GM18499 (cell line): ENCODE data around the gene PAFAH2.

ENCODE experiments used
- ATAC-seq: cut with Tn5 transposase; IDR thresholded peaks from one replicate; pipeline ENCODE4 v1.9.1; 2021; ENCODE audit warnings: moderate number of reproducible peaks; ENCODE audit not compliant: insufficient read depth, unreplicated experiment

Gene PAFAH2

DNA sequence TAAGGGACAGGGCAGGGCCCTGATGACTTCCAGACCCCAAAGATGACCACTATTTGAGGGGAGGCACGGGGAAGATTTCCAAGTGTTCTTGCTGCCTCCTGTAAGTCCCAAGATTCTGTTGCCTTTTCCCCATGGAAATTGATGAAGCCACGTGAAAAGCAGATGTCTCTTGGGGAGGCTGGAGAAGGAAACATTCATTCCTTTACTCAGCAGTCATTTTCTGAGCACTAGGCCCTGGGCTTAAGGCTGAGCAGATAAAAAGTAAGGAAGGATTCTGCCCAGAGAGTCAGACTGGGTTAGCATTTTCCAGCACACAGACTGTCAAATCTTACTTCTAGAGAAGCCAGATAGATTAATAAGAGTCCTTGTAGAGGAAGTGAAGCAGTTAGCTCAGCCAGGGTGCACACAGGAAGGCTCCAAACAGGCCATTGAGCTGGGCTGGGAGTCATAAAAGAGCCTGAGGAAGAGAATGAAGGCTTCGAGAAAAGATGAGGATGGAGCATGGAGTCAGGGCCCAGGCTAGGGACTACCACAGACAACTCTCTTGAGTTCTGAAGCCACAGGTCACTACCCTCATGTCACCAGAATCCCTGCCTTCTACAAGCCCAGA is 33.9 kb upstream of the PAFAH2 start:
- no peak for ATAC-seq

GRCh38 chr1:26031196-26031595 is 33.3 kb upstream of the PAFAH2 start:
- no peak for ATAC-seq

- ATAC-seq = no peak
Measured at GRCh38 chr1:26029864-26030481, 32.1 kb upstream of the PAFAH2 start.

DNA sequence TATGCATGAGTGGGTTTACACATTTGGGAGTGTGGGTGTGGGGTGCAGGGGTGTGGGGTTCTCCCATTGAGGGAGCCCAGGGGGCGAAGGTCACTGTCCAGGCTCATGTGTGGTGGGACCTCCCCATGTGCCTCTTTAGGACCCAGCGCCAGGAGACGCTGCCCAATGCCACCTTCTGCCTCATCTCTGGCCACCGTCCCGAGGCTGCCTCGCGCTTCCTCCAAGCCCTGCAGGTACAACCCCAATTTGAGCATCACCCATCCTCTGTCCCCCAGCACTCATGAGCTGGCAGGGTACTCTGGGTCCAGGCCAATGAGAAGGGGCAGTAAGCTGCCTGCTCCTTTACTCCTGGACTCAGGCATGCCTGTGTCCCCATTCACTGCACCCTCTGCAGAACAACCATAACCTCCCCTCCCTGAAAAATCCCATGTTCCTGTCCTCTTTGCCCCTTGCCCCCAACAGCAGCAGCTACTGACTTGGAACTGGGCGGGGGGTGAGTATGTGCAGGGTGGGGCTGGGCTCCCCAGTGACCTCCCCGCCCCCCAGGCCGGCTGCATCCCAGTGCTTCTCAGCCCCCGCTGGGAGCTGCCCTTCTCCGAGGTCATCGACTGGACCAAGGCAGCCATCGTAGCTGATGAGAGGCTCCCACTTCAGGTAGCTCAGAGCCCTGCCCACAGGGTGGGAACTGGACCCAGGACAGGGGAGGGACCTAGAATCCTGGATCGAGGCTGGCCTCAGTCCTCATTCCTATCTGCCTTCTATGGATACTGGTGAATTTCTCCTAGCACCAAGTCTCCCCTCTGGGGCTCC is 31.4 kb upstream of the PAFAH2 start:
- ATAC-seq = no peak

- ATAC-seq = no peak
Measured at GRCh38 chr1:26028490-26028980, 30.7 kb upstream of the PAFAH2 start.

DNA sequence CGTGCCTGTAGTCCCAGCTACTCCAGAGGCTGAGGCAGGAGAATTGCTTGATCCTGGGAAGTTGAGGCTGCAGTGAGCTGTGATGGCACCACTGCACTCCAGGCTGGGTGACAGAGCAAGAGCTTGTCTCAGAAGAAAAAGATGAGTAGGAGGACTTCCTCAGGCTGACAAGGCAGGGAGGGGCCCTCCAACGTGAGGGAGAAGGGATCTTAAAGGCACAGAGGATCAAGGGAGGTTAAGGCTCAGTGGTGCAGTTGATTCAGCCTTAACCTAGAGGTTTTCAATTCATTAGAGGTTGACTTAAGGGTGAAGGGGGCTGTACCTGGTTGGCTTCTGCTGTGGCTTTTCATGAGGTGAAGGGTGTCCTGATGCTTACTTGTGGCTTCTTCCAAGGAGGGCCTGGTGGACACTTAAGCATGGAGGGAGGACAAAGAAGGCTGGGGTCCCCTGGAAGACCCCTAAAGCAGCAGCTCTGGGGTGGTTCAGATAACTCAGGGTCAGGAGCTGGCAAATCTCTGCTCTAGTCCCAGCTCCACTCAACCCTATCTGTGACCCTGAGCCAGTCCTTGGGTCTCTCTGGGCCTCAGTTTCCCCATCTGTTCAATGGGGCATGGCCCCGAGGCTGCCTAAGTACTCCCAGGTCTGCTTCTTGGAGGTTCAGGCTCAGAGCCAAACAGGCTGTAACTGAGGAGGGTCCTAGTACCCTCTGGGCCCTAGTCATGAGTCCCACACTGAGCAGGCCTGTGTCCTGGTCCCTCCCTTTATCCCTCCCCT is 30.0 kb upstream of the PAFAH2 start:
- ATAC-seq = no peak

GRCh38 chr1:26025517-26025916 is 27.7 kb upstream of the PAFAH2 start:
- ATAC-seq = no peak

GRCh38 chr1:26025060-26025459 is 27.2 kb upstream of the PAFAH2 start:
- no peak for ATAC-seq

DNA sequence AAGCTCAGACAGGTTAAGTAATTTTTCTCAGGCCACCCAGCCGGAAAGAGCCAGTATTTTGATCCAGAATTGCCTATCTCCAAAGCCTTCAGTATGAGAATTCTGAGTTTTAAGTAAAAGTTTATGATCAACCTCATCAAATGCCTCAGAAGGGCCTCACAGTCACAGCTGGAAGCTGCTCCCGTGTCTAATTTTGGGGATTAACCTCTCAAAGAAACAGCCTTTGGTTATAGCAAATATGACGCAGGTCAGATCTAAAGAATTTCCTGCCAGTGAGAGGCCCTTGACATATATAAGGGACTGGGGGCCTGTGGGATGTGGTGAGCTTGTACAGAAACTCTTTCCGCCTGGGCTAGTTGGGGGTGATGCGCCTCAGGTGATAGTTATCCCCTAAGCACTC is 26.0 kb upstream of the PAFAH2 start:
- no peak for ATAC-seq

DNA sequence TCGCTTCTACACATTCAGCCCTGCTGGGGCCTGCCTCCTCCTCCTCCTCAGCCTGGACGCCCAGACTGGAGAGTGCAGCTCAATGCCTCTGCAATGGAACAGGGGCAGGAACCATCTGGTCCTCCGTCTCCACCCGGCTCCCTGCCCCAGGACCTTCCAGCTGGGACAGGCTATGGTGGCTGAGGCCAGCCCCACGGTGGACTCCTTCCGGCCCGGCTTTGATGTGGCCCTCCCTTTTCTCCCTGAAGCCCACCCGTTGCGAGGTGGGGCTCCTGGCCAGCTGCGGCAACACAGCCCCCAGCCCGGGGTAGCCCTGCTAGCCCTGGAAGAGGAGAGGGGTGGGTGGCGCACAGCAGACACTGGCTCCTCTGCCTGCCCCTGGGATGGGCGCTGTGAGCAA is 25.1 kb upstream of the PAFAH2 start:
- no peak for ATAC-seq

DNA sequence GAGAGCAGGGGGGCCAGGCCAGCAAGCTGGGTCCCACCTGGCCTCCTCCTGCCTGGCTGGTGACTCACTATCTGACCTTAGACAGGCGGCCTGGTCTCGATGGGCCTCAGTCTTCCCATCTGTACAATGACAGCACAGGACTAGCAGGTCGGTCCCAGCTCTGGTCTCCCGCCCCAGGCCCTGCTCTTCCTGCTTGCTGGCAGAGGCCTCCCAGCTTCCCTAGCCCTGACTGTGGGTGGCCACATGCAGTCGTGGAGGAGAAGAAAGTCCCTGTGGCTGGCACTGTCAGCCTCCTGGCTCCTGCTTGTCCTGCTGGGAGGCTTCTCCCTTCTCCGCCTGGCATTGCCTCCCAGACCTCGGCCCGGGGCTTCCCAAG is 24.5 kb upstream of the PAFAH2 start:
- ATAC-seq = no peak

GRCh38 chr1:26021647-26022403 is 24.0 kb upstream of the PAFAH2 start, which contains the start of gene EXTL1:
EXTL1 (plus strand) TSS chr1:26021775; CDS start chr1:26022647, 872 bp downstream.
- no peak for ATAC-seq

GRCh38 chr1:26020941-26021646 is 23.2 kb upstream of the PAFAH2 start:
- no peak for ATAC-seq

DNA sequence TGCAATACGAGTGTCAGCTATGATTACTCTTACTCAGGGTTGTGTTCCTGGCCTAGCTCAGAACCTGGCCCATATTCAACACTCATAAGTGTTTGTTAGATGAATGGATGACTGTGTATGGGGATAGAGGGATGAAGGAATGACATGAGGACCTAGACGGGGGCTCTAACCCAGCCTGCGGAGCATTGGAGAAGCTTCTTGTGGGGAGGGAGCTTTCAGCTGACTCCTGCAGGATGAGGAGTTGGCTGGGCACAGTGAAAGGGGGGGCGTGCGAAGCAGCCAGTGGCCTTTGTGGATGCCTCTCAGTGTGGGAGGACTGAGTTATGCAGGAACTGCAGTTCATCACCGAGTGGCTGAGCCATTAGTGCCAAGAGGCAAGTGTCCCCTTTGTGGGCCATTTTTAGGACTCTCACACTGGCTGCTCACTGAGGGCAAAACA is 22.5 kb upstream of the PAFAH2 start:
- no peak for ATAC-seq

- ATAC-seq = no peak
Measured at GRCh38 chr1:26019641-26020315, 21.9 kb upstream of the PAFAH2 start.

DNA sequence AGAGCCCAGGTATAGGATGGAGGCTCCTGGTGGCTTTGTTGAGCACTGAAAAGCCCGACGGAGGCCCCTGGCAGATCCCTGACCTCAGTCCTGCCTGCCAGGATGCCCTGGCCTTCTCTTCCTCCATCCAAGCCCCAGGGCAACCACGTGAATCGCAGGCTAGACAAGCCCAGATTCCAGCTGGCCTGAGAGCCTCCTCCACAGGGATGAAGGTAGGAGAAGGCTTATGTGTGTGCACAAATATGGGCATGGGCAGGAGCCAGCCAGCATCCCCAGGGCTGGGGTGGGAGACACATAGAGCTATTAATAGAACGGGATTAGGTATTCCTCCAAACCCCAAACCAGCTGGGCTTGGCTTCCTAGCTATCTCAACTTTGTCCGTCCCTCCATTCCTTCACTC is 19.7 kb upstream of the PAFAH2 start:
- no peak for ATAC-seq

DNA sequence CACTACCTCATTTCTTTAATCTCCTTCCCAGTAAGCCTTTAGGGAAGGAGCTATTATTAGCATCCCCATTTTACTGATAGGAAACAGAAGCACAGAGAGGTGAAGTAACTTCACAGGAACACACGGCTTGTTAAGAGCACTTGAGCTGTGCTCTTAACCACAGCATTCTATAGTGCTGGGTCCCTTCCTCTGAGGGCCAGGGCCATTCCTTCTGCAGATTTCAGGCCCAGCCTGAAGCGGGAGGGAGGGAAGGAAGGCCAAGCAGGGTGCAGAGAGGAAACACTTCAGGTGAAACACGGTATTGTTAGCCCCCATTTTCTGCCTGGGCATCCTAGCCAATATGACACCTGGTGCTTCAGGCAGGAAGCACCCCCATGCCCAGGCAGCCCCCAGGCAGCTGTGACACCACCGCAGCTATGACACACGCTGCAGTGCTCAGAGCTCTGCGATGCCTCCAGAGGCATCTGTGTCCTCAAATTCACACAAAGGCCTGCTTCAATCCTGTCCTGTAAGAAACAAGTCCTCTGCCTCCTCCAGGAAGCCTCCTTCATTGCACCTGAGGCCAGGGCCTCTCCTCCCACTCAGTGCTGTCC is 19.2 kb upstream of the PAFAH2 start:
- no peak for ATAC-seq

DNA sequence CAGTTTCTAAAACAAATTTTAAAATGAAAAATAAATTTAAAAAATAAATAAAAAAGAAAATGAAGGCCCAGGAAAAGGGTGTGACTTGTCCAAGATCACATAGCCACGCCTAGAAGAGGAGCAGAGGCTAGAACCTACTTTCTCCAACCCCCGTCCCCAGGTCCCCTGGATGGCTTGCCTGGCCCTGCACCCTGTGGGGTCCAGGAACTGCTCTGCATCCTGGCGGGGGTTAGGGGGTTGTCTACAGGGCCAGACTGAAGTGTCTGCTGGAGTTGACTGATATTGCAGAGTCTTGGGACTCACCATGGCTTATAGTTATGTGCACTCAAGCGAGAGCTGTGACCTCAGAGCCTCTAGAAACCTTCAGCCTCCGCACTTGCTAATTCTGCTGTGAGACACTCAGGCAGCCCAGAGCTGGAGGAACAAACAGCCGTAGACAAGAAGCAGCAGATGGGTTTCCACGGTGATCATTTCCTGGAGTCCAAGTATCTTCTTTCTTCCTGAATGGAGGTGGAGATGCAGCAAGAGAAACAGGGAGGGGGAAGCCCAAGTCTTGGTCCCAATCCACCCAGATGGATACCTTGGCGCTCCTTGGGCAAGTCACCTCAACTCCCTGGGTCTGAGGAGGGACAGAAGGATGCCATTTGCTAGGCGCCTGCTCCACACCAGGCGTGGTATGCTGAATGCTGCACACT is 18.5 kb upstream of the PAFAH2 start:
- ATAC-seq = no peak
